HepG2 (cell line): ENCODE measurements around the gene ZFP64. TPM values are rescaled to one million over a fixed set of nuclear protein-coding genes. Genes with fewer than 3 reads are reported as not detected.
A peak's percentile ranks its signal among the peaks of the same experiment; 100 is the strongest.

ENCODE experiments used
- CC2D1A ChIP-seq: sonication (generic); formaldehyde crosslinking; IDR thresholded peaks from 2 replicates; pipeline ENCODE4 v1.8.1; 2023; ENCODE audit warnings: mild to moderate bottlenecking, missing genetic modification reagents
- CCAR2 ChIP-seq: fragments of 200-400 bp; formaldehyde crosslinking; optimal IDR thresholded peaks from 2 replicates; pipeline ENCODE3; 2018; ENCODE audit warnings: low read depth, mild to moderate bottlenecking, low read length, moderate library complexity
- MAFG ChIP-seq: sonication (generic); formaldehyde crosslinking; IDR thresholded peaks from 2 replicates; pipeline ENCODE4 v1.5.1; 2020; ENCODE audit warnings: mild to moderate bottlenecking, missing genetic modification reagents
- NCOA2 ChIP-seq: sonication (generic); formaldehyde crosslinking; IDR thresholded peaks from 2 replicates; pipeline ENCODE4 v1.8.0; 2022; ENCODE audit warnings: inconsistent platforms
- NFYC ChIP-seq: IDR thresholded peaks from 2 replicates; pipeline ENCODE4 v1.6.1; 2016; ENCODE audit warnings: missing genetic modification reagents, missing compliant biosample characterization
- PPARG ChIP-seq: conservative IDR thresholded peaks from 2 replicates; pipeline ENCODE4 v1.6.1; 2016; ENCODE audit warnings: missing biosample characterization, missing genetic modification reagents
- SKI ChIP-seq: fragments of 450-650 bp; IDR thresholded peaks from one replicate; pipeline ENCODE4 v1.6.1; 2018; ENCODE audit warnings: mild to moderate bottlenecking; ENCODE audit not compliant: partially characterized antibody
- SMARCE1 ChIP-seq: fragments of 450-650 bp; IDR thresholded peaks from 2 replicates; pipeline ENCODE4 v1.6.1; 2017; ENCODE audit warnings: borderline replicate concordance
- SNAPC2 ChIP-seq: sonication (generic); formaldehyde crosslinking; IDR thresholded peaks from 2 replicates; pipeline ENCODE4 v1.8.1; 2022; ENCODE audit warnings: mild to moderate bottlenecking, missing genetic modification reagents
- TBX2 ChIP-seq: sonication (generic); formaldehyde crosslinking; IDR thresholded peaks from 2 replicates; pipeline ENCODE4 v1.5.0; 2020; ENCODE audit warnings: missing genetic modification reagents, mild to moderate bottlenecking, borderline replicate concordance
- TCF7 ChIP-seq: sonication (generic); IDR thresholded peaks from 2 replicates; pipeline ENCODE4 v1.6.1; 2016; ENCODE audit warnings: antibody characterized with exemption, low read depth
- ZBTB38 ChIP-seq: sonication (generic); formaldehyde crosslinking; IDR thresholded peaks from 2 replicates; pipeline ENCODE4 v1.5.1; 2020; ENCODE audit warnings: mild to moderate bottlenecking, missing genetic modification reagents
- ZNF225 ChIP-seq: sonication (generic); formaldehyde crosslinking; IDR thresholded peaks from 2 replicates; pipeline ENCODE4 v1.4.0; 2020; ENCODE audit warnings: mild to moderate bottlenecking, missing genetic modification reagents
- ZSCAN30 ChIP-seq: sonication (generic); formaldehyde crosslinking; IDR thresholded peaks from 2 replicates; pipeline ENCODE4 v1.5.0; 2020; ENCODE audit warnings: mild to moderate bottlenecking, missing genetic modification reagents
- polyA plus RNA-seq, 8 experiments: library from polyadenylated mRNA; depleted of rRNA in 3 of 8; stranded (reverse) in 7 of 8; unstranded in 1 of 8; fragments of >200 nt; fragmentation: Illumina TruSeq in 4 of 8; extraction: Trizol in 4 of 8; gene quantifications; 2 replicates each; pipeline versions ENCODE4 v1.2.1 to v1.2.3, GENCODE V29; 2011 to 2016; ENCODE audit warnings: low read depth in 4 of 8, missing spikeins in 1 of 8, mixed read lengths in 1 of 8; ENCODE audit not compliant: insufficient read depth in 1 of 8
- total RNA-seq, 5 experiments: library from RNA; depleted of rRNA; stranded (reverse); fragments of >200 nt; fragmentation: Illumina TruSeq; extraction: Trizol; gene quantifications; 2 replicates each; pipeline ENCODE4 v1.2.3, GENCODE V29; 2016; ENCODE audit warnings: low read depth in 1 of 5
- TF ChIP-seq, protein P1 (sequence below): sonication (generic); formaldehyde crosslinking; IDR thresholded peaks from 2 replicates; pipeline ENCODE4 v1.4.0; 2020; ENCODE audit warnings: missing genetic modification reagents
- TF ChIP-seq, protein P2 (sequence below): sonication (generic); formaldehyde crosslinking; IDR thresholded peaks from 2 replicates; pipeline ENCODE4 v1.5.1; 2020; ENCODE audit warnings: missing genetic modification reagents, mild to moderate bottlenecking, borderline replicate concordance
- TF ChIP-seq, protein P3 (sequence below): IDR thresholded peaks from 2 replicates; pipeline ENCODE4 v1.6.1; 2016; ENCODE audit warnings: mild to moderate bottlenecking, missing biosample characterization, missing genetic modification reagents
- TF ChIP-seq, protein P4 (sequence below): sonication (generic); formaldehyde crosslinking; IDR thresholded peaks from 2 replicates; pipeline ENCODE4 v1.8.1; 2023; ENCODE audit warnings: mild to moderate bottlenecking, missing genetic modification reagents
- TF ChIP-seq, protein P5 (sequence below): sonication (generic); formaldehyde crosslinking; IDR thresholded peaks from 2 replicates; pipeline ENCODE4 v1.8.1; 2023; ENCODE audit warnings: mild to moderate bottlenecking, missing genetic modification reagents, borderline replicate concordance
- TF ChIP-seq, protein P6 (sequence below): sonication (generic); formaldehyde crosslinking; IDR thresholded peaks from 2 replicates; pipeline ENCODE4 v1.5.0; 2020; ENCODE audit warnings: mild to moderate bottlenecking, missing genetic modification reagents, borderline replicate concordance

ZFP64 gene
- total and polyA plus RNA-seq, 2 of the 13 experiments (the other 11 are each of a cell fraction or from before 2014, with no cell fraction given) = 12.0 to 24.3 TPM

DNA sequence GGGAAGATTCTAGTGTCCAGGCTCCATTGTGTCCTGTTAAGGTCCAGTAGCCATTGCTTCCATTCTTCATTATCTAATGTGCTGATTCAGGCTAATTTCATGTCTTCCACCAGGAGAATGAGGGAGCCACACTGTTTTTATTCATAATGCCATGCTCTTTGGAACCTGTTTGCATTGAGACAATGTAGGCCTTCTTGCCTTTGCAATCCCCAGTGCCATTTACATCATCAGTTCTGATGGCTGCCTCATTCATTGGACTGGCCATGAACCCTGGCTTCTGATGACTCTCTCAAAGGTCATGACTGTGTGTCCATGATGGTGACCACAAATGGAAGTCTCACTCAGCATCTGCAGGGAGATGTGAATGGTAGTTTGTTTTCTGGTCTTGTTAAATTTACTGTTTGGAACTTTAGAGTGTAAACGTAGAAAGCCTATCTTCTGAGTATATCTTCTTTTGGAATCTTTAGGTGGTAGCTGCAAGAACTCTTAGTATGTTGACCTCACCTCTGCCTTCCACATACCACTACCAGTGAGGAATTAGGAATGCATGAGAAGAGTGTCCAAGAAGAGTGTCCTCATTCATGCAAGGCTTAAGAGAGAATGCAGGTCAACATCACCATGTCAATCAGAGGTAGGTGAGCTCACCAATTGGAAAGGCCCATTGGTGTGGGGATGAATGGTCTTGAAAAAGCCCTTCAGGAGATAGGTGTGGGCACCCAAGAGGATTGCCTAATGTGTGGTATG, 42.9 kb upstream of the ZFP64 start (continued):
- TF ChIP-seq, protein P1, sequence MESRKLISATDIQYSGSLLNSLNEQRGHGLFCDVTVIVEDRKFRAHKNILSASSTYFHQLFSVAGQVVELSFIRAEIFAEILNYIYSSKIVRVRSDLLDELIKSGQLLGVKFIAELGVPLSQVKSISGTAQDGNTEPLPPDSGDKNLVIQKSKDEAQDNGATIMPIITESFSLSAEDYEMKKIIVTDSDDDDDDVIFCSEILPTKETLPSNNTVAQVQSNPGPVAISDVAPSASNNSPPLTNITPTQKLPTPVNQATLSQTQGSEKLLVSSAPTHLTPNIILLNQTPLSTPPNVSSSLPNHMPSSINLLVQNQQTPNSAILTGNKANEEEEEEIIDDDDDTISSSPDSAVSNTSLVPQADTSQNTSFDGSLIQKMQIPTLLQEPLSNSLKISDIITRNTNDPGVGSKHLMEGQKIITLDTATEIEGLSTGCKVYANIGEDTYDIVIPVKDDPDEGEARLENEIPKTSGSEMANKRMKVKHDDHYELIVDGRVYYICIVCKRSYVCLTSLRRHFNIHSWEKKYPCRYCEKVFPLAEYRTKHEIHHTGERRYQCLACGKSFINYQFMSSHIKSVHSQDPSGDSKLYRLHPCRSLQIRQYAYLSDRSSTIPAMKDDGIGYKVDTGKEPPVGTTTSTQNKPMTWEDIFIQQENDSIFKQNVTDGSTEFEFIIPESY (CRISPR knock-in tag) = no peak
- TF ChIP-seq SKI (no peak), CC2D1A (CRISPR knock-in tag) (no peak), PPARG (CRISPR knock-in tag) (peak; percentile 52), NFYC (CRISPR knock-in tag) (no peak), CCAR2 (no peak), ZBTB38 (CRISPR knock-in tag) (no peak), TBX2 (CRISPR knock-in tag) (peak; percentile 58; the same call in 1 of the 2 replicates), SNAPC2 (CRISPR knock-in tag) (no peak), MAFG (CRISPR knock-in tag) (0 out of 2 replicates have a peak, but pooled peaks have one; percentile 42), NCOA2 (peak; percentile 76), TCF7 (peak; percentile 46; the same call in 1 of the 2 replicates), ZSCAN30 (CRISPR knock-in tag) (no peak), SMARCE1 (no peak), ZNF225 (CRISPR knock-in tag) (no peak)
- TF ChIP-seq, protein P2, sequence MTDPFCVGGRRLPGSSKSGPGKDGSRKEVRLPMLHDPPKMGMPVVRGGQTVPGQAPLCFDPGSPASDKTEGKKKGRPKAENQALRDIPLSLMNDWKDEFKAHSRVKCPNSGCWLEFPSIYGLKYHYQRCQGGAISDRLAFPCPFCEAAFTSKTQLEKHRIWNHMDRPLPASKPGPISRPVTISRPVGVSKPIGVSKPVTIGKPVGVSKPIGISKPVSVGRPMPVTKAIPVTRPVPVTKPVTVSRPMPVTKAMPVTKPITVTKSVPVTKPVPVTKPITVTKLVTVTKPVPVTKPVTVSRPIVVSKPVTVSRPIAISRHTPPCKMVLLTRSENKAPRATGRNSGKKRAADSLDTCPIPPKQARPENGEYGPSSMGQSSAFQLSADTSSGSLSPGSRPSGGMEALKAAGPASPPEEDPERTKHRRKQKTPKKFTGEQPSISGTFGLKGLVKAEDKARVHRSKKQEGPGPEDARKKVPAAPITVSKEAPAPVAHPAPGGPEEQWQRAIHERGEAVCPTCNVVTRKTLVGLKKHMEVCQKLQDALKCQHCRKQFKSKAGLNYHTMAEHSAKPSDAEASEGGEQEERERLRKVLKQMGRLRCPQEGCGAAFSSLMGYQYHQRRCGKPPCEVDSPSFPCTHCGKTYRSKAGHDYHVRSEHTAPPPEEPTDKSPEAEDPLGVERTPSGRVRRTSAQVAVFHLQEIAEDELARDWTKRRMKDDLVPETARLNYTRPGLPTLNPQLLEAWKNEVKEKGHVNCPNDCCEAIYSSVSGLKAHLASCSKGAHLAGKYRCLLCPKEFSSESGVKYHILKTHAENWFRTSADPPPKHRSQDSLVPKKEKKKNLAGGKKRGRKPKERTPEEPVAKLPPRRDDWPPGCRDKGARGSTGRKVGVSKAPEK (CRISPR knock-in tag) = no peak
- TF ChIP-seq, protein P3, sequence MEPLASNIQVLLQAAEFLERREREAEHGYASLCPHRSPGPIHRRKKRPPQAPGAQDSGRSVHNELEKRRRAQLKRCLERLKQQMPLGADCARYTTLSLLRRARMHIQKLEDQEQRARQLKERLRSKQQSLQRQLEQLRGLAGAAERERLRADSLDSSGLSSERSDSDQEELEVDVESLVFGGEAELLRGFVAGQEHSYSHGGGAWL (CRISPR knock-in tag) = no peak
- TF ChIP-seq, protein P4, sequence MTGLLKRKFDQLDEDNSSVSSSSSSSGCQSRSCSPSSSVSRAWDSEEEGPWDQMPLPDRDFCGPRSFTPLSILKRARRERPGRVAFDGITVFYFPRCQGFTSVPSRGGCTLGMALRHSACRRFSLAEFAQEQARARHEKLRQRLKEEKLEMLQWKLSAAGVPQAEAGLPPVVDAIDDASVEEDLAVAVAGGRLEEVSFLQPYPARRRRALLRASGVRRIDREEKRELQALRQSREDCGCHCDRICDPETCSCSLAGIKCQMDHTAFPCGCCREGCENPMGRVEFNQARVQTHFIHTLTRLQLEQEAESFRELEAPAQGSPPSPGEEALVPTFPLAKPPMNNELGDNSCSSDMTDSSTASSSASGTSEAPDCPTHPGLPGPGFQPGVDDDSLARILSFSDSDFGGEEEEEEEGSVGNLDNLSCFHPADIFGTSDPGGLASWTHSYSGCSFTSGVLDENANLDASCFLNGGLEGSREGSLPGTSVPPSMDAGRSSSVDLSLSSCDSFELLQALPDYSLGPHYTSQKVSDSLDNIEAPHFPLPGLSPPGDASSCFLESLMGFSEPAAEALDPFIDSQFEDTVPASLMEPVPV (CRISPR knock-in tag) = no peak
- TF ChIP-seq, protein P5, sequence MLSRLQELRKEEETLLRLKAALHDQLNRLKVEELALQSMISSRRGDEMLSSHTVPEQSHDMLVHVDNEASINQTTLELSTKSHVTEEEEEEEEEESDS (CRISPR knock-in tag) = no peak
- TF ChIP-seq, protein P6, sequence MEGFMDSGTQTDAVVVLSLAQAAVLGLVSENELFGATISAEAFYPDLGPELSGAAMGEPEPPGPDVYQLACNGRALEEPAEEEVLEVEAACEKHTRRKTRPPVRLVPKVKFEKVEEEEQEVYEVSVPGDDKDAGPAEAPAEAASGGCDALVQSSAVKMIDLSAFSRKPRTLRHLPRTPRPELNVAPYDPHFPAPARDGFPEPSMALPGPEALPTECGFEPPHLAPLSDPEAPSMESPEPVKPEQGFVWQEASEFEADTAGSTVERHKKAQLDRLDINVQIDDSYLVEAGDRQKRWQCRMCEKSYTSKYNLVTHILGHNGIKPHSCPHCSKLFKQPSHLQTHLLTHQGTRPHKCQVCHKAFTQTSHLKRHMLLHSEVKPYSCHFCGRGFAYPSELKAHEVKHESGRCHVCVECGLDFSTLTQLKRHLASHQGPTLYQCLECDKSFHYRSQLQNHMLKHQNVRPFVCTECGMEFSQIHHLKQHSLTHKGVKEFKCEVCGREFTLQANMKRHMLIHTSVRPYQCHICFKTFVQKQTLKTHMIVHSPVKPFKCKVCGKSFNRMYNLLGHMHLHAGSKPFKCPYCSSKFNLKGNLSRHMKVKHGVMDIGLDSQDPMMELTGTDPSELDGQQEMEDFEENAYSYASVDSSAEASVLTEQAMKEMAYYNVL (CRISPR knock-in tag) = no peak; the same call in 1 of the 2 replicates
